ENCODE results near the gene EHBP1L1. TPM values are rescaled to one million over a fixed set of nuclear protein-coding genes. Genes with fewer than 3 reads are reported as not detected.

Gene EHBP1L1
- polyA plus RNA-seq, 1 donor (not counting 4 experiments of a cell fraction or from before 2014, with no cell fraction given) = 10.4 TPM

DNA sequence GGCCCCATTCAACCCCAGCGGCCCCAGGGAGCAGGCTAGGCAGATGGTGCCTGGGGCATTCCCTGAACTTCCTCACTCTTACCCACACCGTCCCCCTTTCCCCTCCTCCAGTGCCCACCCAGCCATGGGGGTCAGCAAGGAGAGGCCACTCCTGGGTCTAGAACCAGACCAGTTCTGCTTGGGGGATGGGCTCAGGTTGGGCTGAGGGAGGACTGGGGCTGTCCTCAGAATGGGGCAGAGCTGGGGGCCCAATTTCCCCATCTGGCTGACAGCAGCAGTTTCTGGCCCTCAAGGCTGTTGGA lies 38.6 kb upstream of the EHBP1L1 start:
- no peak for TF ChIP-seq EZH2 (IDR thresholded peaks at IDR 0.05; ENCODE audit: low read length)
- TF ChIP-seq, protein P1, sequence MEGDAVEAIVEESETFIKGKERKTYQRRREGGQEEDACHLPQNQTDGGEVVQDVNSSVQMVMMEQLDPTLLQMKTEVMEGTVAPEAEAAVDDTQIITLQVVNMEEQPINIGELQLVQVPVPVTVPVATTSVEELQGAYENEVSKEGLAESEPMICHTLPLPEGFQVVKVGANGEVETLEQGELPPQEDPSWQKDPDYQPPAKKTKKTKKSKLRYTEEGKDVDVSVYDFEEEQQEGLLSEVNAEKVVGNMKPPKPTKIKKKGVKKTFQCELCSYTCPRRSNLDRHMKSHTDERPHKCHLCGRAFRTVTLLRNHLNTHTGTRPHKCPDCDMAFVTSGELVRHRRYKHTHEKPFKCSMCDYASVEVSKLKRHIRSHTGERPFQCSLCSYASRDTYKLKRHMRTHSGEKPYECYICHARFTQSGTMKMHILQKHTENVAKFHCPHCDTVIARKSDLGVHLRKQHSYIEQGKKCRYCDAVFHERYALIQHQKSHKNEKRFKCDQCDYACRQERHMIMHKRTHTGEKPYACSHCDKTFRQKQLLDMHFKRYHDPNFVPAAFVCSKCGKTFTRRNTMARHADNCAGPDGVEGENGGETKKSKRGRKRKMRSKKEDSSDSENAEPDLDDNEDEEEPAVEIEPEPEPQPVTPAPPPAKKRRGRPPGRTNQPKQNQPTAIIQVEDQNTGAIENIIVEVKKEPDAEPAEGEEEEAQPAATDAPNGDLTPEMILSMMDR (optimal IDR thresholded peaks at IDR 0.05 in 1 of 3, IDR thresholded peaks at IDR 0.05 in 1 of 3, conservative IDR thresholded peaks at IDR 0.05 in 1 of 3; ENCODE audit: extremely low read depth in 1 of 3, insufficient read depth in 2 of 3, low read length in 3 of 3) = no peak
- Histone ChIP-seq H3K79me2 (ENCODE audit: control insufficient read depth, insufficient read depth, low read length) (no peaks in the 10 kb centered on the region), H2AFZ (ENCODE audit: control insufficient read depth, low read length) (no peak overlapping the region), H3K9ac (ENCODE audit: control insufficient read depth, extremely low read depth, insufficient read depth, low read length) (no peak overlapping the region), H3K36me3 (ENCODE audit: control insufficient read depth in 2 of 2, extremely low read depth in 1 of 2, insufficient read depth in 2 of 2, low read length in 2 of 2) (peaks cover 6 to 18% of the 10 kb centered on the region in 2 experiments), H3K4me3 (ENCODE audit: control insufficient read depth in 2 of 3, extremely low read depth in 1 of 3, insufficient read depth in 2 of 3, low read depth in 1 of 3, low read length in 3 of 3) (no peak overlapping the region), H3K9me3 (ENCODE audit: control insufficient read depth, low read depth, low read length) (no peaks in the 10 kb centered on the region), H3K4me1 (ENCODE audit: control insufficient read depth, extremely low read depth, insufficient read depth, low read length) (peaks cover 14% of the 10 kb centered on the region), H3K27me3 (ENCODE audit: control insufficient read depth, extremely low read depth, insufficient read depth, low read length) (no peaks in the 10 kb centered on the region), H3K9me1 (ENCODE audit: control insufficient read depth, extremely low read depth, insufficient read depth, low read length) (no peaks in the 10 kb centered on the region), H4K20me1 (ENCODE audit: control insufficient read depth, extremely low read depth, insufficient read depth, low read length) (peaks cover 3% of the 10 kb centered on the region), H3K27ac (ENCODE audit: control insufficient read depth, insufficient read depth, low read length) (no peak overlapping the region), H3K4me2 (ENCODE audit: control insufficient read depth, extremely low read depth, insufficient read depth, low read depth, low read length) (no peak overlapping the region)
- FAIRE-seq = no peak
- no peak for DNase-seq (ENCODE audit: low read depth, low spot score)
- dilution Hi-C loops (cut with MboI; ENCODE audit: extremely low pct_ligation_motif_present, low sequenced_read_pairs) = no loop called here

DNA sequence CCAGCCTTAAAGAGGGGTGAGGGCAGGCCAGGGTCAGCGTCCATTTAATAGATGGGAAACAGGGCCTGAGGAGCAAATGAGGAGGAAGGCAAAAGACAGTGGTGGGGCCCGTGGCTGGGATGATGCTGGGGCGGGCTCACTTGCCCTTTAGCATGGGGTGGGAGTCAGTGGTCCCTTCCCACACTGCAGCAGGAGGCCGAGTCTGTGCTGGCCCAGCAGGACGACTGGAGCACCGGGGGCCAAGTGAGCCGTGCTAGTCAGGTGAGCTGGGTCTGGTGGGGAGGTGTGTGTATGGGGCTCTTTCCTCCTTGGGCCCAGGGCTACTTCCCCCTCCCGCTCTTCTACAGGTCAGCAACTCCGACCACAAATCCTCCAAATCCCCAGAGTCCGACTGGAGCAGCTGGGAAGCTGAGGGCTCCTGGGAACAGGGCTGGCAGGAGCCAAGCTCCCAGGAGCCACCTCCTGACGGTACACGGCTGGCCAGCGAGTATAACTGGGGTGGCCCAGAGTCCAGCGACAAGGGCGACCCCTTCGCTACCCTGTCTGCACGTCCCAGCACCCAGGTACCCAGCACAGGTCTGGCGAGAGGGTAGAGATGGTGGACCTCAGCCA lies 38.1 kb upstream of the EHBP1L1 start:
- Histone ChIP-seq H3K9me3 (ENCODE audit: control insufficient read depth, low read depth, low read length) (no peaks in the 10 kb centered on the region), H3K4me1 (ENCODE audit: control insufficient read depth, extremely low read depth, insufficient read depth, low read length) (peaks cover 14% of the 10 kb centered on the region), H3K79me2 (ENCODE audit: control insufficient read depth, insufficient read depth, low read length) (no peaks in the 10 kb centered on the region), H3K4me3 (ENCODE audit: control insufficient read depth in 2 of 3, extremely low read depth in 1 of 3, insufficient read depth in 2 of 3, low read depth in 1 of 3, low read length in 3 of 3) (no peak overlapping the region), H3K27me3 (ENCODE audit: control insufficient read depth, extremely low read depth, insufficient read depth, low read length) (no peaks in the 10 kb centered on the region), H3K9me1 (ENCODE audit: control insufficient read depth, extremely low read depth, insufficient read depth, low read length) (no peaks in the 10 kb centered on the region), H3K4me2 (ENCODE audit: control insufficient read depth, extremely low read depth, insufficient read depth, low read depth, low read length) (no peak overlapping the region), H3K36me3 (ENCODE audit: control insufficient read depth in 2 of 2, extremely low read depth in 1 of 2, insufficient read depth in 2 of 2, low read length in 2 of 2) (peaks cover 6 to 14% of the 10 kb centered on the region in 2 experiments), H2AFZ (ENCODE audit: control insufficient read depth, low read length) (no peak overlapping the region), H3K9ac (ENCODE audit: control insufficient read depth, extremely low read depth, insufficient read depth, low read length) (no peak overlapping the region), H4K20me1 (ENCODE audit: control insufficient read depth, extremely low read depth, insufficient read depth, low read length) (peaks cover 3% of the 10 kb centered on the region), H3K27ac (ENCODE audit: control insufficient read depth, insufficient read depth, low read length) (no peak overlapping the region)
- FAIRE-seq = no peak
- dilution Hi-C loops (cut with MboI; ENCODE audit: extremely low pct_ligation_motif_present, low sequenced_read_pairs) = no loop called here
- TF ChIP-seq EZH2 (IDR thresholded peaks at IDR 0.05; ENCODE audit: low read length) = no peak
- TF ChIP-seq, protein P1 (optimal IDR thresholded peaks at IDR 0.05 in 1 of 3, IDR thresholded peaks at IDR 0.05 in 1 of 3, conservative IDR thresholded peaks at IDR 0.05 in 1 of 3; ENCODE audit: extremely low read depth in 1 of 3, insufficient read depth in 2 of 3, low read length in 3 of 3) = no peak
- no peak for DNase-seq (ENCODE audit: low read depth, low spot score)
